ENCODE data around the gene NECAB2. TPM values are rescaled to one million over a fixed set of nuclear protein-coding genes. Genes with fewer than 3 reads are reported as not detected.

NECAB2 gene
- total and polyA plus RNA-seq, 2 of the 8 experiments (the other 6 are each of a cell fraction or from before 2014, with no cell fraction given), result 3.6 to 4.2 TPM

DNA sequence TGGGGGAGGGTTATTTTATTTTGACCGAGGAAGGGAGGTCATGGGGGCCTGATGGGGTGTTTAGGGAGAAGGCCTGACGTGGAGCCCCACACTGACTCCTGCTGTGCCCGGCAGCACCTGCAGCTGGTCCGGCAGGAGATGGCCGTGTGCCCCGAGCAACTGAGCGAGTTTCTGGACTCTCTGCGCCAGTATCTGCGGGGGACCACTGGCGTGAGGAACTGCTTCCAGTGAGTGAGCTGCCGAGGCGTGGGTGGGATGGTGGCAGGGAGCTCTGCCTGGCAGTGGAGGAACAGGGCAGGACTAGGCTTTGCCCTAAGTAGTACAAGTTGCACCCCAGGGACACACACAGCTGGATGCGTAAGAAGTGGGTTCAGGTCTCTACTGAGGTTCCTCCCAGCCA lies 30.0 kb downstream of the NECAB2 start:
- H3K27me3 ChIP-seq (replicated peaks in 1 of 4; ENCODE audit: control insufficient read depth in 3 of 4, extremely low read depth in 1 of 4, insufficient read depth in 3 of 4, low read length in 3 of 4), result no peaks in the 10 kb centered on the region
- CTCF ChIA-PET (ENCODE audit: partially characterized antibody), result interaction anchor here (0.7 to 1.5 kb wide), 5 partner anchors 10 to 51 kb away, joined by 3 to 4 read pairs (median 3); no protein-coding TSS in a partner anchor
- H2BK120ac ChIP-seq (replicated peaks; ENCODE audit: low read depth, low read length), result no peak overlapping the region
- no peak overlapping the region for H3K9ac ChIP-seq (replicated peaks in 1 of 4; ENCODE audit: extremely low read depth in 1 of 4, low read depth in 3 of 4, low read length in 3 of 4)
- no peak overlapping the region for H2AFZ ChIP-seq (ENCODE audit: low read length)
- H4K91ac ChIP-seq (replicated peaks; ENCODE audit: insufficient read length, low read length), result no peak overlapping the region
- no peak overlapping the region for H2AK5ac ChIP-seq (ENCODE audit: low read depth, low read length)
- no peaks in the 10 kb centered on the region for H3K79me1 ChIP-seq (ENCODE audit: low read depth, low read length)
- H3K23ac ChIP-seq (ENCODE audit: insufficient read length), result no peak overlapping the region
- H3K4me1 ChIP-seq (replicated peaks in 1 of 4; ENCODE audit: control insufficient read depth in 3 of 4, insufficient read depth in 4 of 4, low read length in 3 of 4), result peaks cover 2 to 12% (median 7%) of the 10 kb centered on the region in 4 experiments; a peak in 5 of 7 replicates
- no peak overlapping the region for H3K4ac ChIP-seq (replicated peaks; ENCODE audit: insufficient read length, low read depth, low read length)
- H3K4me3 ChIP-seq (ENCODE audit: extremely low read depth in 1 of 4, insufficient read depth in 2 of 4, low read depth in 3 of 4, low read length in 4 of 4), result no peak overlapping the region
- no peak overlapping the region for H3K18ac ChIP-seq (ENCODE audit: extremely low read depth, low read length)
- H3K9me3 ChIP-seq (ENCODE audit: insufficient read depth in 2 of 2, low read depth in 1 of 2, low read length in 1 of 2), result no peaks in the 10 kb centered on the region; a peak in 1 of 4 replicates
- no peak overlapping the region for H3K14ac ChIP-seq (ENCODE audit: insufficient read length)
- no peaks in the 10 kb centered on the region for H3K79me2 ChIP-seq (ENCODE audit: control insufficient read depth in 1 of 2, insufficient read depth in 2 of 2, low read length in 2 of 2)
- no peak overlapping the region for H4K5ac ChIP-seq (ENCODE audit: insufficient read length, low read depth, low read length)
- FAIRE-seq (no peak), DNase-seq (ENCODE audit: low read depth in 1 of 2, low spot score in 2 of 2) (no peak)
- WGBS, 2 experiments (ENCODE audit: extremely low coverage in 1 of 2, insufficient coverage in 1 of 2, insufficient read length in 1 of 2, insufficient replicate concordance in 2 of 2, low coverage in 1 of 2, low lambda C conversion rate in 2 of 2, missing lambda C conversion rate in 1 of 2), result 88% methylated on average over 13 of the region's 13 CpGs; no CpG with 5 or more reads in 1 of the 2 experiments
- H3K56ac ChIP-seq (replicated peaks; ENCODE audit: insufficient read length, low read depth, low read length), result no peak overlapping the region
- H2BK12ac ChIP-seq (ENCODE audit: low read depth, low read length), result no peak overlapping the region
- no peak overlapping the region for H2BK5ac ChIP-seq (ENCODE audit: low read depth, low read length)
- H4K8ac ChIP-seq (ENCODE audit: extremely low read depth, insufficient read depth, low read length), result peak overlapping the region; percentile 51; the same call in 1 of the 2 replicates
- H4K20me1 ChIP-seq (replicated peaks in 1 of 2; ENCODE audit: control insufficient read depth in 1 of 2, insufficient read depth in 2 of 2, low read length in 2 of 2), result peaks cover 0 to 2% of the 10 kb centered on the region in 2 experiments
- POLR2A ChIA-PET (ENCODE audit: partially characterized antibody), result interaction anchor here (1.2 kb wide), 1 partner anchor 11 kb away, joined by 4 read pairs; no protein-coding TSS in a partner anchor
- no peak overlapping the region for H2BK15ac ChIP-seq (ENCODE audit: low read length)
- H3K36me3 ChIP-seq (ENCODE audit: control insufficient read depth in 2 of 4, insufficient read depth in 4 of 4, low read length in 3 of 4), result no peaks in the 10 kb centered on the region
- no peak overlapping the region for H2BK20ac ChIP-seq (ENCODE audit: low read length)
- no peak overlapping the region for H3K4me2 ChIP-seq (ENCODE audit: insufficient read depth in 1 of 2, low read depth in 2 of 2, low read length in 2 of 2)
- no peaks in the 10 kb centered on the region for H3K23me2 ChIP-seq (ENCODE audit: low read depth, low read length)
- no peak overlapping the region for H3K27ac ChIP-seq (ENCODE audit: low read depth, low read length)
- TF ChIP-seq CHD2 (IDR thresholded peaks at IDR 0.05; ENCODE audit: low read length), result no peak
- no peak for TF ChIP-seq POLR2AphosphoS5 (IDR thresholded peaks at IDR 0.05; ENCODE audit: low read depth, low read length)
- TF ChIP-seq CBX8 (IDR thresholded peaks at IDR 0.05; ENCODE audit: borderline replicate concordance, low read depth, low read length), result no peak
- no peak for TF ChIP-seq TEAD4 (IDR thresholded peaks at IDR 0.05; ENCODE audit: low read depth, low read length)
- no peak for TF ChIP-seq SIX5 (IDR thresholded peaks at IDR 0.05; ENCODE audit: low read depth, low read length)
- no peak for TF ChIP-seq EZH2 (IDR thresholded peaks at IDR 0.05; ENCODE audit: low read depth, low read length, severe bottlenecking)
- TF ChIP-seq TAF7 (optimal IDR thresholded peaks at IDR 0.05; ENCODE audit: borderline replicate concordance, low read depth, low read length), result no peak
- TF ChIP-seq KDM5A (IDR thresholded peaks at IDR 0.05; ENCODE audit: low read length), result no peak
- no peak for TF ChIP-seq GTF2F1 (IDR thresholded peaks at IDR 0.05; ENCODE audit: borderline replicate concordance, low read depth, low read length)
- TF ChIP-seq, protein P1, sequence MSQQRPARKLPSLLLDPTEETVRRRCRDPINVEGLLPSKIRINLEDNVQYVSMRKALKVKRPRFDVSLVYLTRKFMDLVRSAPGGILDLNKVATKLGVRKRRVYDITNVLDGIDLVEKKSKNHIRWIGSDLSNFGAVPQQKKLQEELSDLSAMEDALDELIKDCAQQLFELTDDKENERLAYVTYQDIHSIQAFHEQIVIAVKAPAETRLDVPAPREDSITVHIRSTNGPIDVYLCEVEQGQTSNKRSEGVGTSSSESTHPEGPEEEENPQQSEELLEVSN (IDR thresholded peaks at IDR 0.05), result no peak
- no peak for TF ChIP-seq TBP (IDR thresholded peaks at IDR 0.05; ENCODE audit: low read depth, low read length)
- no peak for TF ChIP-seq CTBP2 (IDR thresholded peaks at IDR 0.05; ENCODE audit: borderline replicate concordance, insufficient read depth, insufficient read length, low read length)
- TF ChIP-seq BCL11A (IDR thresholded peaks at IDR 0.05; ENCODE audit: low read depth in 2 of 2, low read length in 2 of 2), result no peak
- no peak for TF ChIP-seq NRF1 (IDR thresholded peaks at IDR 0.05; ENCODE audit: low read depth, low read length)
